Measurements from ENCODE around the gene CDK14.

The CDK14 gene

DNA sequence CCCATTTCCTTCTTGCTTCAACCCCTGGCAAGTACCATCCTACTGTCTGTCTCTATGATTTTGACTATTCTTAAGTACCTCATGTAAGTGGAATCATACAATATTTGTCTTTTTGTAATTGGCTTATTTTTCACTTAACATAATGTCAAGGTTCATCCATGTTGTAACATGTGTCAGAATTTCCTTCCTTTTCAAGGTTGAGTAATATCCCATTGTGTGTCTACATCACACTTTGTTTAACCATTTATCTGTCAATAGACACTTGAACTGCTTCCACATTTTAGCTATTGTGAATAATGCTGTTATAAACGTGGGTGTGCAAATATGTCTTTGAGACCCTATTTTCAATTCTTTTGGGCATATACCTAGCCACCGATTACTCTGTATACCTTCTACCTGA lies 14.0 kb upstream of the CDK14 start:
- TF ChIP-seq CEBPB (IDR thresholded peaks at IDR 0.05) (no peak), FOXM1 (IDR thresholded peaks at IDR 0.05; ENCODE audit: borderline replicate concordance, low read depth) (no peak), TAF1 (IDR thresholded peaks at IDR 0.05; ENCODE audit: low read depth) (no peak), NFIC (IDR thresholded peaks at IDR 0.05) (no peak), RAD21 (IDR thresholded peaks at IDR 0.05; ENCODE audit: low read depth) (no peak), CREB1 (IDR thresholded peaks at IDR 0.05; ENCODE audit: low read depth) (no peak)
- TF ChIP-seq, protein P1, sequence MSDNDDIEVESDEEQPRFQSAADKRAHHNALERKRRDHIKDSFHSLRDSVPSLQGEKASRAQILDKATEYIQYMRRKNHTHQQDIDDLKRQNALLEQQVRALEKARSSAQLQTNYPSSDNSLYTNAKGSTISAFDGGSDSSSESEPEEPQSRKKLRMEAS (IDR thresholded peaks at IDR 0.05) = no peak

DNA sequence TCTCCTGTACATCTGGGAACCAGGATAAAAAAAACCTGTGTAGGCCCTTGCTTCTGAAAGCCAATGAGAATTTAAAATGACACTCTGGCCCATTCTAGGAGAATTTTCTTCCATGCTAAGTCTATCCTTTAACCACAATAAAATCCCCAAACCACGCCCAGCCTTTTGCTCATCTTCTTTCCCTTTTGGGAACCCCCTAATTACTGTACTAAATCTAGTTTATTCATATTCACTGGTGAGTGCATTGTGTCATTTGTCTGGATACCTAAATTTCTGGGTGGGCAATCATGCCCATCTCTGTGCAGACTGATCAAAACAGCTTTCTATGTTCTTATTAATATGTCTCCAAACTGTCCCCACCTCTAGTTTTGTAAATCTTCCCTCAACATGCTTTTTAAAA lies 11.7 kb upstream of the CDK14 start:
- no peak for TF ChIP-seq EGR1 (IDR thresholded peaks at IDR 0.05)
- no peak for TF ChIP-seq RAD21 (IDR thresholded peaks at IDR 0.05; ENCODE audit: low read depth)
- TF ChIP-seq, protein P1 (IDR thresholded peaks at IDR 0.05) = no peak
- no peak for TF ChIP-seq ZBTB7A (IDR thresholded peaks at IDR 0.05; ENCODE audit: low read depth)
- TF ChIP-seq FOXM1 (IDR thresholded peaks at IDR 0.05; ENCODE audit: borderline replicate concordance, low read depth) = no peak
- no peak for TF ChIP-seq TEAD4 (IDR thresholded peaks at IDR 0.05)
- no peak for TF ChIP-seq YY1 (IDR thresholded peaks at IDR 0.05; ENCODE audit: low read depth)
- no peak for TF ChIP-seq TAF1 (IDR thresholded peaks at IDR 0.05; ENCODE audit: low read depth)
- TF ChIP-seq NFIC (IDR thresholded peaks at IDR 0.05) = no peak
- TF ChIP-seq CREB1 (IDR thresholded peaks at IDR 0.05; ENCODE audit: low read depth) = no peak
- TF ChIP-seq, protein P2, sequence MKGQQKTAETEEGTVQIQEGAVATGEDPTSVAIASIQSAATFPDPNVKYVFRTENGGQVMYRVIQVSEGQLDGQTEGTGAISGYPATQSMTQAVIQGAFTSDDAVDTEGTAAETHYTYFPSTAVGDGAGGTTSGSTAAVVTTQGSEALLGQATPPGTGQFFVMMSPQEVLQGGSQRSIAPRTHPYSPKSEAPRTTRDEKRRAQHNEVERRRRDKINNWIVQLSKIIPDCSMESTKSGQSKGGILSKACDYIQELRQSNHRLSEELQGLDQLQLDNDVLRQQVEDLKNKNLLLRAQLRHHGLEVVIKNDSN (IDR thresholded peaks at IDR 0.05) = no peak
- TF ChIP-seq EP300 (IDR thresholded peaks at IDR 0.05; ENCODE audit: borderline replicate concordance) = no peak
- TF ChIP-seq, protein P3, sequence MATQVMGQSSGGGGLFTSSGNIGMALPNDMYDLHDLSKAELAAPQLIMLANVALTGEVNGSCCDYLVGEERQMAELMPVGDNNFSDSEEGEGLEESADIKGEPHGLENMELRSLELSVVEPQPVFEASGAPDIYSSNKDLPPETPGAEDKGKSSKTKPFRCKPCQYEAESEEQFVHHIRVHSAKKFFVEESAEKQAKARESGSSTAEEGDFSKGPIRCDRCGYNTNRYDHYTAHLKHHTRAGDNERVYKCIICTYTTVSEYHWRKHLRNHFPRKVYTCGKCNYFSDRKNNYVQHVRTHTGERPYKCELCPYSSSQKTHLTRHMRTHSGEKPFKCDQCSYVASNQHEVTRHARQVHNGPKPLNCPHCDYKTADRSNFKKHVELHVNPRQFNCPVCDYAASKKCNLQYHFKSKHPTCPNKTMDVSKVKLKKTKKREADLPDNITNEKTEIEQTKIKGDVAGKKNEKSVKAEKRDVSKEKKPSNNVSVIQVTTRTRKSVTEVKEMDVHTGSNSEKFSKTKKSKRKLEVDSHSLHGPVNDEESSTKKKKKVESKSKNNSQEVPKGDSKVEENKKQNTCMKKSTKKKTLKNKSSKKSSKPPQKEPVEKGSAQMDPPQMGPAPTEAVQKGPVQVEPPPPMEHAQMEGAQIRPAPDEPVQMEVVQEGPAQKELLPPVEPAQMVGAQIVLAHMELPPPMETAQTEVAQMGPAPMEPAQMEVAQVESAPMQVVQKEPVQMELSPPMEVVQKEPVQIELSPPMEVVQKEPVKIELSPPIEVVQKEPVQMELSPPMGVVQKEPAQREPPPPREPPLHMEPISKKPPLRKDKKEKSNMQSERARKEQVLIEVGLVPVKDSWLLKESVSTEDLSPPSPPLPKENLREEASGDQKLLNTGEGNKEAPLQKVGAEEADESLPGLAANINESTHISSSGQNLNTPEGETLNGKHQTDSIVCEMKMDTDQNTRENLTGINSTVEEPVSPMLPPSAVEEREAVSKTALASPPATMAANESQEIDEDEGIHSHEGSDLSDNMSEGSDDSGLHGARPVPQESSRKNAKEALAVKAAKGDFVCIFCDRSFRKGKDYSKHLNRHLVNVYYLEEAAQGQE (IDR thresholded peaks at IDR 0.05; ENCODE audit: low read depth) = no peak
- no peak for TF ChIP-seq TCF12 (IDR thresholded peaks at IDR 0.05; ENCODE audit: low read depth)
- TF ChIP-seq CEBPB (IDR thresholded peaks at IDR 0.05) = no peak

DNA sequence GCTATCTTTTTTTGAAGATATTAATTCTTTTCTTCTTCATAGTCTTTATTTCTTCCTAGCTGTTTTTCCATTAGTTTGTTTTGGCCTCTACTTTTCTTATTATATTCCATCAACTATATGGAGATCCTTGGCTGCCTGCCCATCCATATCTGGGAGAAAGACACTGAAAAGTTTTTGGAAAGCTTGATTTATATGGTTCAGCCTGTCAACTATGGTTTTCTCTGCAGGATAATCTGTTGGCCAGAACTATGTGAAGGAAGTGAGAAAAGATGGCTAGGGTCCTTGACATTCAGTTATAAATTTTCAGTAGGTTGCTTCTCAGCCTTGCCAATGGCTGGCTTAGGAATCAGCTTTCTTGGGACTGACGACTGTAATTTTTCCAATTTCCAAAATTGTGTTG lies 10.0 kb upstream of the CDK14 start:
- TF ChIP-seq RAD21 (IDR thresholded peaks at IDR 0.05; ENCODE audit: low read depth) (no peak), TEAD4 (IDR thresholded peaks at IDR 0.05) (no peak), TCF12 (IDR thresholded peaks at IDR 0.05; ENCODE audit: low read depth) (no peak), CEBPB (IDR thresholded peaks at IDR 0.05) (no peak), EP300 (IDR thresholded peaks at IDR 0.05; ENCODE audit: borderline replicate concordance) (no peak), FOXM1 (IDR thresholded peaks at IDR 0.05; ENCODE audit: borderline replicate concordance, low read depth) (no peak), ZBTB7A (IDR thresholded peaks at IDR 0.05; ENCODE audit: low read depth) (no peak), CREB1 (IDR thresholded peaks at IDR 0.05; ENCODE audit: low read depth) (no peak), YY1 (IDR thresholded peaks at IDR 0.05; ENCODE audit: low read depth) (no peak), EGR1 (IDR thresholded peaks at IDR 0.05) (no peak), NFIC (IDR thresholded peaks at IDR 0.05) (no peak), TAF1 (IDR thresholded peaks at IDR 0.05; ENCODE audit: low read depth) (no peak)
- TF ChIP-seq, protein P2 (IDR thresholded peaks at IDR 0.05) = no peak
- TF ChIP-seq, protein P3 (IDR thresholded peaks at IDR 0.05; ENCODE audit: low read depth) = no peak
- TF ChIP-seq, protein P1 (IDR thresholded peaks at IDR 0.05) = no peak

DNA sequence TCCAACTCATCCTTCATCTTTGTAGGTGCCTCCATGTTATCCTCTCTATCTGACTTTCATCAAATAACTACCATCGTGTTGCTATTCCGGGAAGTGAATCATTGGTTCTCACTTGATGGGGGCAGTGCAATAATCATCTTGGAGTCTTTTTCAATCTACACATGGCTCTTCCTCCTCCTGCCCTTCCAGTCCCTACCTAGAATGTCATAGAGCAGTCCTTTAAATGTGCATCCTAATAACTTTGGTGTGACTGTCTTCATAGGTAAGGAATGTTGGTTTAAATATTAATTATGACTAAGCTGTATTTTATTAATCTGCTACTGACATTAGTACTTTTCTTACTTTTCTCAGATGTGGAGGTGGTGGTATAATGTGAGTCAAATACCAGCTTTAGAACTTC lies 8.4 kb upstream of the CDK14 start:
- no peak for TF ChIP-seq ZBTB7A (IDR thresholded peaks at IDR 0.05; ENCODE audit: low read depth)
- TF ChIP-seq CEBPB (IDR thresholded peaks at IDR 0.05) = no peak
- TF ChIP-seq TAF1 (IDR thresholded peaks at IDR 0.05; ENCODE audit: low read depth) = no peak
- TF ChIP-seq, protein P3 (IDR thresholded peaks at IDR 0.05; ENCODE audit: low read depth) = no peak
- TF ChIP-seq EP300 (IDR thresholded peaks at IDR 0.05; ENCODE audit: borderline replicate concordance) = no peak
- TF ChIP-seq, protein P2 (IDR thresholded peaks at IDR 0.05) = no peak
- TF ChIP-seq, protein P1 (IDR thresholded peaks at IDR 0.05) = no peak
- TF ChIP-seq YY1 (IDR thresholded peaks at IDR 0.05; ENCODE audit: low read depth) = no peak
- TF ChIP-seq TCF12 (IDR thresholded peaks at IDR 0.05; ENCODE audit: low read depth) = no peak
- no peak for TF ChIP-seq EGR1 (IDR thresholded peaks at IDR 0.05)
- no peak for TF ChIP-seq RAD21 (IDR thresholded peaks at IDR 0.05; ENCODE audit: low read depth)
- TF ChIP-seq FOXM1 (IDR thresholded peaks at IDR 0.05; ENCODE audit: borderline replicate concordance, low read depth) = no peak
- no peak for TF ChIP-seq CREB1 (IDR thresholded peaks at IDR 0.05; ENCODE audit: low read depth)
- no peak for TF ChIP-seq NFIC (IDR thresholded peaks at IDR 0.05)
